SK-N-MC (cell line): Measurements from ENCODE around the gene SYNM.

ENCODE experiments used
- EZH2 ChIP-seq: fragments of 200-600 bp; sonication (generic); IDR thresholded peaks from one replicate; pipeline ENCODE4 v1.6.1; 2017; ENCODE audit warnings: antibody characterized with exemption
- FOXP2 ChIP-seq: optimal IDR thresholded peaks from 2 replicates; pipeline ENCODE3; 2011; ENCODE audit warnings: mild to moderate bottlenecking, moderate library complexity; ENCODE audit not compliant: insufficient read depth; ENCODE audit errors: extremely low read length, control extremely low read depth
- POLR2AphosphoS5 ChIP-seq: IDR thresholded peaks from 2 replicates; pipeline ENCODE4 v1.6.1; 2012; ENCODE audit warnings: mild to moderate bottlenecking, low read depth, low read length, borderline replicate concordance

GRCh38 chr15:99102332-99103235, 2.3 kb upstream of the SYNM start:
- TF ChIP-seq EZH2 (no peak), FOXP2 (no peak), POLR2AphosphoS5 (no peak)
